HG02840 (cell line): ENCODE results near the gene SERPIND1.
"Not testable (repeated sequence)": the region's sequence is repeated elsewhere in the genome, so short reads cannot be mapped to it uniquely, and the experiment has no call there.

ENCODE experiments used
- ATAC-seq: cut with Tn5 transposase; IDR thresholded peaks from one replicate; pipeline ENCODE4 v1.9.1; 2021; ENCODE audit warnings: mild to moderate bottlenecking, moderate library complexity, moderate number of reproducible peaks; ENCODE audit not compliant: unreplicated experiment, low FRiP score

Gene SERPIND1, protein sequence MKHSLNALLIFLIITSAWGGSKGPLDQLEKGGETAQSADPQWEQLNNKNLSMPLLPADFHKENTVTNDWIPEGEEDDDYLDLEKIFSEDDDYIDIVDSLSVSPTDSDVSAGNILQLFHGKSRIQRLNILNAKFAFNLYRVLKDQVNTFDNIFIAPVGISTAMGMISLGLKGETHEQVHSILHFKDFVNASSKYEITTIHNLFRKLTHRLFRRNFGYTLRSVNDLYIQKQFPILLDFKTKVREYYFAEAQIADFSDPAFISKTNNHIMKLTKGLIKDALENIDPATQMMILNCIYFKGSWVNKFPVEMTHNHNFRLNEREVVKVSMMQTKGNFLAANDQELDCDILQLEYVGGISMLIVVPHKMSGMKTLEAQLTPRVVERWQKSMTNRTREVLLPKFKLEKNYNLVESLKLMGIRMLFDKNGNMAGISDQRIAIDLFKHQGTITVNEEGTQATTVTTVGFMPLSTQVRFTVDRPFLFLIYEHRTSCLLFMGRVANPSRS

DNA sequence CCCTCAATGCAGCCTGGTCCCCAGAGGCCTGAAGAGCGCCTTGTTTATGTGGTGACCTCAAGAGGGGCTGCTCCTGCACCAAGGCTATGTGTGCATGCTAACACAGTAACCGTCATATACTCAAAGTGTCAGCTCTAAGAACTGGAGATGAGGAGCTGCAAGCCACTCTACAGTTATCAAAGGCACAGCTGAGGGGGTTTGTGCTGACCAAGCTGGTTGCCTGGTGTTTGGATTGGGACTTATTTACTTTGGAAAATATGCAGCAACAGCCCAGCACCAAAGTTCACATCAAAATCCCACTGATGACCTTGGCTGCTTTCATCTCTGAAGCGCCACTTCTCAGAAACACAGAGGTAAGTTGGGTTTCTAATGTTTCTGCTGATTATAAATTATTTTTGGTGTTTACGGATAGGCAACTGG is at the start of gene SERPIND1:
Gene SERPIND1, plus strand, starts transcription at position 321 of the 420 bp plus-strand sequence. CDS start 5,200 bp downstream, outside the sequence.
- ATAC-seq: no peak

DNA sequence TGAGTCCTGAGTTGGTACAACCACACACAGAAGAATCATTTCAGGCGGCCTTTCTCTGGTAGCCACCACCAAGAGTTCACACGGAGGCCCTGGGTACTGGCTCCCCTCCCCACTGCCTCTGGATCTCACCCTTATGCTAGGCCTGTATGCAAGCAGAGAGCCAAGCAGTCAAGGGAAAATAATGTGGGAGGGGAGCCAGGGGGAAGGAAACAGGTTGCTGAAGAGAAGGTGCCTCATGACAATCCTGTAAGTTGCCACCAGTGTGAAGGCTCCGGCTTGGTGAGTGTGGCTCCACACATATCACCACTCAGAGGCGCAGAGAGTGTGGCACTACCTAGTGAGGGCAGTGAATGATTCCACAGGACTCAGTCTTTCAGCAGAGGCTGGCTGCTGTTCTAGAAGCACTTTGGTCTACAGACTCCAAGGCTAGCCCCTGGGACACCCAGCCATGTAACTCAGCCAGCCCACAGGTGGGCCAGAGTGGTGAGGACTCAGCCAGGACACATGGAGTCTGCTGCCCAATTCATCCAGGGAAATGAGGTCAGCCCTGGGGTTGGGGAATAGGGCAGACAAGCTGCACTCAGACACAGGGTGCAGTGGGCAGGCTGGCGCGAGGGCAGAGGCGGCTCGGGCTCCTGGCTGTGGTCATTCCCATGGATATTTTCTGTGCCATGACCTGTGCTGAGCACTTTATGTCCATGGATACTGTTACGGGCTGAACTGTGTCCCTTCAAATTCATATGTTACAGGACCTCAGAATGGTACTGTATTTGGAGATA is 49.0 kb upstream of the SERPIND1 start:
- no peak for ATAC-seq

DNA sequence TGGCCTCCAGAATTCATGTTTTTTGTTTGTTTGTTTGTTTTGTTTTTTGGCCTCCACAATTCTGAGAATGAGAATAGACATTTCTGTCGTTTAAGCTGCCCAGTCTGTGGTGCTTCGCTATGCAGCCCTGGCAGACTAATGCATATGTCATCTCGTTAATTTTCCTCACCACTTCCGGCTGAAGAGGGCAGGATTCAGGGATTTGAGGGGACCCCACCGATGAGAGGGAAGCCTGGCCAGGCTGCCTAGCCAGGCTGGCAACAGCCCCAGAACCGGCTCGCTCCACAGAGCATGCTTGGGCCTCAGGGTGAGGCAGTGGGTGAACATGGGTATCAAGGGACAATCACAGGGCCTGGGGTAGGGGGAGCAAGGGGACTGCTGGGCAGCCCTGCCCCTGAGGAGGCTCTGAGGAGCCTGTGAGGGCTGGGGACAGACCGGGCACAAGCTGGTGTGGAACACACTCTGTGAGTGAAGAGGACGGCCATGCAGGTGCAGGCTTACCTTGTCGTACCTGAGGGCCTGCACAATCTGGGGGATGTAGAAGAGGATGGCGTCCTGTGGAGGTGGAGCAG is 47.8 kb upstream of the SERPIND1 start:
- ATAC-seq: no peak

DNA sequence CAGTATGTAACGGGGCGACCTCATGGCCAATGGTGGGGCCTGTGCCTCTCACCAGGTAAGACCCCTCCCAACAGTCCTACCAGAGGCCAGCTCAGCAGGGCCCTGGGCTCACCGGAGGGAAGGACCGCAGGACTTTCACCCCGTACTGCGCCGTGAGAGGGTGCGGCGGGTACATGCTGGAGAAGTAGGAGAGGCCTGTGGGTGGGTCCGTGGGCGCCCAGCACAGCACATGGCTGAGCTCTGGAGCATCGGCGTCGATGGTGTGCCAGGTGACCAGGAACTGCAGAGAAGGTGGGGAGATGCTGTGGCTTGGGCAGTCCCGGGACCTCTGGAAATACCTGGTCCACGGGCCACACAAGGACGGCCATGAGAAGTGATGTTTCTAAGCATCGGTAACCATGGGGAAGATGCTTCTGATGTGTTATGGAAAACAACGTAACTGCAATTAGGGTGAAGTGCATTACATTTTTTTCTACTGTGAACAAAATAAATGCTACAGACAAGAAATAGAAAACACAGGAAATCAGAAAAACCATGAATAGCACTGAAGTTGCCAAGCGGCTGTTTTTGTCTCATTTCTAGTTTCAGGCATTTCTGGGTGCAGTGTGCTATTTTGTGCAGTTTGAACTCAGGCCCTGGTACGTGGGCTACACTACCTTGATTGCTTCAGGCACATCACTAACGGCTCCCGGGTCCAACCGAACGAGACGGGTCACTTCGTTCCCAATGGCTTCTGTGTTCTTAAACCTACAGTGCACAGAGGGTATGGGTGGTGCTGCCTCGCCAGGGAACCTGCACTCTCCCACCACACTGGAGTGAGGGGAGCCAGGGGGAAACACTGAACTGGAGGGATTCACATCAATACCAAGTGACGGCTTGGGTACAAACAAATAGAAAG is 46.5 kb upstream of the SERPIND1 start:
- ATAC-seq: no peak

DNA sequence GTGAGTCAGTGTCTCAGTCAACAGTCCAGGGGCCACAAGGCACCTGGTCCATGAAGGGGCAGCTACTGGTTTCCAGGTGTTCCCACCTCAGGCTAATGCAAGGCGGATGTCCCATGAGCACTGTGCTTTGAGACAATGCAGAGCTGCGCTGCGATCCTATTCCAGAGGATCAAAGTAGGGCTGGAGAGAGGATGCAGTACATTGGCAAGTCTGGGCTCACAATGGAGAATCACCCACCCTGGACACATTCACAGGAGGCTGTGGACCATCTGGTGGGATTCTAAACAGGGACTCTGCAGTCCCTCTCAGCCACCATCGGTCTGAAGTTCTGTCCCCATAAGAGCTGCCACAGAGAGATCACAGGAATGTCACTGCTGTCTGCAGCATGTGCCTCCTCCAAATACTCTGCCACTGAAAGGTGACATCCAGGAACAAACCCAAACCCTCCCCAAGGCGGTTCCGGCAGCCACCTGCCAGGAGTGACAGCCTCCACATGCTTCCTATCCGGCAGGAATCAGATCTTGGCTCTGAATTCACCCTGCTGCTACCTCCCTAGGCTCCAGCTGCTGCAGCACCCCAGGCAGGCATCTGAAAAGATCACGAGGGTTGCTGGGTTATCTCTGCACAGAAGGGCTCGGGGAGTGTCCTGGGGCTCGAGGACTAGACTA is 45.3 kb upstream of the SERPIND1 start:
- ATAC-seq: no peak

DNA sequence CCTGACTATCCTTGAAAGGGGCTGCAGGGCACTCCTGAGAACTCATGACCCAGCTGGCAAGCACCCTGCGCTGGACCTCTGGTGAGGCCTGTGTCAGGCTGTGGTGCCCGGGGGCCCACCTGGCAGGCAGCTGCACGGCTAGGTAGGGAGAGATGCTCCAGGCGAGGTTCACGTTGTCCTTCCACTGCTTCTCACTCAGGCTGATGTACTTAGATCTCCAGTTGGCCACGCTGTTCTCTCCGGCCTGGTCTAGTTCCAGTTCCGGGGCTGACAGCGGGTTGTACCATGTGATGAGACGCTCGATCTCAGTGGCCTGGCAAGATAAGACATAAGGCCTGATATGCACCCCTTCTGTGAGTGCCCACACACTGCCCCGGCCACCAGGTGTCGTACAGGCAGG is 44.7 kb upstream of the SERPIND1 start:
- ATAC-seq: no peak

DNA sequence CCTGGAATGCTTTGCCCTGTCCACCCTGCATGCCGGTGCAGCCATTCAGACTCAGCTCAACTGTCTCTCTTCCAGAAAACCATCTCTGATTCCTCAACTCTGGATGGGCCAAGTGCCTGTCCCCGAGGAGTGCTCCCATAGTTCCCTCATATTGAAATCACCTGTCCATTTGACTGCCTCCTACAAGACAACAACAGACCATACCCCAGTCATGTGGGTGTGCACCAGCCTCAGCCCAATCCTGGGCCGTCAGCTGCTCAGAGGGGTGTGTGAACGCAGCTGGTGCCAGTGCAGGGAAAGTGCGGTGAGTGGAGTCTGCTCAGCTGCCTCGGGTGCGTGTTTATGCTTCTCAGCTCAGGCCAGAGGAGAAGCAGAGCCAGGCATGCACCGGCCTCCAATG is 41.5 kb upstream of the SERPIND1 start:
- ATAC-seq: not testable (repeated sequence)

DNA sequence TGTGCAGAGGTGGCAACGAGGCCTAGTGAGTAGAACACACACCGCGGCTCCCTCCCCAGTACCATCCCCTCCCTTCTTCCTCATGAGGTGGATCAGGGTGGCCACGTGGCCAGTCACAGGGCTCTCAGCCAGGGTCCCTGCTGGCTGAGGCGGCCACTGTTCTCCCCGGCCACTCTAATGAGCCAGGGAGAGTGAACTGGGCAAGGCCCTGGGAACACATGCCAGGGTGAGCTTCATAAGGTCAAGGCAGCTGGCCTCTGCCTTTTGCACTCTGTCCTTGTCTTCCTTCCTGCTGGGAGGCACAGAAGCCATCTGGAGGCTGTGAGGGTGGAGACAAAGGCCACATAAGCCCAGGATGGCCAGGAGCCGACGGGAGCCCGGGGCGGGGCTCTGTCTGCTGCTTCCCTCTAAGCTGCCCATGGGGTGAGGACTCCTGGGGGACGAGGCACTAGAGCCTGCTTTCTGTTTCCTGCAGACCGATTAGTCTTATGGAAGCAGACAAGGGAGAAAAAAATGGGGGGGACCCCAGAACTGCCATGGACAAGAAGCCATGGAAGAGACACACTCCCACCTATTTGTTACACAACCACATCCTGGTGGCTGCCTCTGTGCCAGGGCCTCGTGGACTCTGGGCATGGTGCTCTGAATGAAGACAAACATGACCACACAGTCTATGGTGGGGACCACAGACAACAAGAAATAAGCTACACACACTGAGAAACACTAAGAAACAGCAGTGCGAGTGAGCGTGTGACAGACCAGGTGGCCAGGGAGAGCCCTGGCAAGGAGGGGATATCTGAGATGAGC is 38.4 kb upstream of the SERPIND1 start:
- not testable (repeated sequence) for ATAC-seq

DNA sequence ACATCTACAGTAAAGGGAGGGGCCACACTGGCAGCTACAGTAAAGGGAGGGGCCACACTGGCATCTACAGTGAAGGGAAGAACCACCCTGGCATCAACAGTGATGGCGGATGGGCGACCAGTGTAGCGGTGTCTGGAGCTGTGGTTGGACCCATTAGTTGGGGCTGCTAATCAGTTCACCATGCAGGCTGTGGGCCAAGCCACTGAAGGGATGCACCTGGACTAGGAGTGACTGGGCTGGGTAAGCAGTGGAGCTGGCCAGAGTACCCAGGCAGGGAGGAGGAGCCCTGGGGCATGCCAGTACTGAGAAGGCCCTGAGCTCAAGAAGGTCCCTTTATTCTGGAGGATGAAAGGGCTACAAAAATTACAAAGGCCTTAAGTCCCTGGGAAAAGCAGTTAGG is 37.0 kb upstream of the SERPIND1 start:
- ATAC-seq: not testable (repeated sequence)

DNA sequence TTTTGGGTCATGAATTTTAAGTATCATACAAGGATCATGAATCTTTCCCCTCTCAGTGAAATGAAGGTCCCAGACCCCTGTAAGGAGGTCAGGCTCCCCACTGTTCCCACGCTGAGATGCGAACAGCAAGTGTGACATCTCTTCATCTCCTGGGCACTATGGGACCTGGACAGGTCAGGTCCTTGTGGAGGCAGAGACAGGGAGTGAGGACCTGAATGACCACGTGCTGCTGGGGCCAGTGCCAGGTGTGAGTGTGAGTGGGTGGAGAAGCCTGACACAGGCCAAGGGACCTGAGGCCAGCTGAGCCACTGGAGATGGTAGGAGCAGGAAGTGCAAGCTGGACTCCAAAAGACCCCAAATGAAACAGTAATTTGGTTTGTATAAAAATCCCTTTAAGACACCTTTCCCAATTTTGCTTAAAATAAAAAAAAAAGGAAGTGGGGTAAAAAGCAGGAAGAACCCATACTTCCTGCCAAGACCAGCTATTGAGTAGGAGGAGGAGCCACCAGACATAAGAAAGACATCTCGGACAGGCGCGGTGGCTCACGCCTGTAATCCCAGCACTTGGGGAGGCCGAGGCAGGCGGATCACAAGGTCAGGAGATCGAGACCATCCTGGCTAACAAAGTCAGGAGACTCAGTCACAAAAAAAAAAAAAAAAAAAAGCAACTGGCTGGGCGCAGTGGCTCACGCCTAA is 35.4 kb upstream of the SERPIND1 start:
- ATAC-seq: no peak

DNA sequence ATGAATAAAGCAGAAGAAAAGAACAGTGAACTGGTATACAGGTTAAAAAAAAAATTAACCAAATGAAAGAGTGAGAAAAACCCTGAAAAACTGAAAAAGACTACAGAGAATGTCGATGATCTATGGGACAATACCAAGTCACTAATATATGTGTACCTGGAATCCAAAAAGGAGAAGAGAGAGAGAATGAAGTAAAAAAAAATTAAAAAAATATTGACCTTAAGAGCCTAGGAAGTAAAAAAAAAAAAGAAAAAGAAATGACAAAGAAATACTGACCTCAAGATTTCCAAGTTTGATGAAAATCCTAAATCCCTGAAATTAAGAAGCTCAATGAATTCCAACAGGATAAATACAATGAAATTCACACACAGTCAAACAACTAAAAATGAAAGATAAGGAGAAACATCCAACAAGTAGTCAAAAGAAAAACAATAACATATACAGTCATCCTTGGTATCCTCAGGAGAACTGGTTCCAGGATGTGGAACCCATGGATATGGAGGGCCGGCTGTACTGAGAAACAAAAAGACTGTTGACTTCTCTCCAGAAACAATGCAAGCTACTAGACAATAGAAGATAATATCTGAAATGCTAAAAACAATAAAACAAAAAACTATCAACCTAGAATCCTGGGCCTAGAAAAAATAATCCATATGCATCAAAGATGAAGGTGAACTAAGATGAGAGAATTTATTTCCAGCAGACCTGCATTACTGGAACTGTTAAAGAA is 33.5 kb upstream of the SERPIND1 start:
- ATAC-seq: no peak

DNA sequence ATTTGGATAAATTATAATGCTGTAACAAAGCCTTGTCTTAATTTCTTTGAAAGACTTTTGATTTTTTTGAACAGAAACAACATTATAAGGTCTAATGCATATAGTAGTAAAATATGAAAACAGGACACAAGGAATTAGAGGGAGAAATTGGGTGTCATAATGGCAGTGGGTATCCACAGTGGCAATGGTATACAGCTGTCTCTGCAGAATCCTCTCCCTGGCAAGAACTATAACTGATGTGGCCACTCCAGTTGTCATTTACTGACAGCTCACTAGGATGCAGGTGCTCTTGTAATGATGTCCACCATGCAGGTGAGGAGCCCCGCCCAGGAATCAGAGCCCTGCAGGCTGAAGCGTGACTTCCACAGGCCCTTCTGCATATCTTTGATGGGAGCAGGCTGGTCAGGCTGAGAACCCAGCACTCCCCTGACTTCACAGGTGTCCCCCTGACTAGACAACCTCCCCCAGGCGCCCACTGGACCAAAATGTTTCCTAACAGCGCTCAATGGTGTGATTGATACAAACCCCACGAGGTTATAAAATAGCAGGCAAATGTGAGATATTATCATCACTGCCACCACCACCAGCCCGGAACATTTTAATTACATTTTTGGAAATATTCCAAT is 32.8 kb upstream of the SERPIND1 start:
- ATAC-seq: no peak

DNA sequence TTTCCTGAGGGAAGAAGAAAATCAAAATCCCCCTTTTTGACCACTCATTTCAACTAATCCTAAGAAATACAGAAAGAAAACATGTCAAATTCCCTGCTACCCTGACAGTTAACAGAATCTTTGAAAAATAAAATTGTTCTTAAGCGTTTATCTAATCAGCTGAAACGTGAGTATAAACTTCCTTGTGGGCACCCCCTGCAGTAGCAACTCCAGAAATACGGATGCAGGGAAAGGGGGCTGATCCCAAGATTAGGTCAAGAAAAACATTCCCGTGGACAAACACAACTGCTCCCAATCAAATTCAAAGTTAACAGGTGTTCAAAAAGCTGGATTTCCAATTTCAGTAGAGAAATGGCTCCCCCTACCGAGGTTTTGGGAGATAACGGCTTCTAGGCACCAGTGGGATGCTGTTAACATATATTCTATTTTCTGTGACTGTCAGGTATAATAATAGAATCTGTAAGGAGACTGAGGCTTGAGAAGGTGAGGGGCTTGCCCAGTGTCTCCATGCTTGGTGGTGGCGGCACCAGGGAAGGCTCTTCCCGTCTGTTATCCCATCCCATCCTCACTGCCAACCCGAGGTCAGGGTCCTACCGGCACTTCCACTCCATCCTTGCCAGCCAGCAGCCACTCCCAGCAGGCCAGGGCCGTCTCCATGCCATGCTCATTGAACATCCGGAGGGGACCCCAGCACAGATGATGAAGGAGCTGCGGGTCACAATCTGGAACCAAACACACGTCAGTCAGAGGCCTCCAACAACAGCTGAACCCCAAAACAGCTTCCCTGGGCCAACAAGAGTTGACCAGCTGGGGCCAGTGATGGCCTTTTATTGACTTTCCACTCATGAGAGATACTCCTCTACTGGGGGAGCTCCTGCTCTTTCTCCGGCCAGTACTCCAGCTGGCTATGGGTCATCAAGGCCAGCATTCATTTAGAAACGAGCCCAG is 32.0 kb upstream of the SERPIND1 start:
- ATAC-seq: no peak

DNA sequence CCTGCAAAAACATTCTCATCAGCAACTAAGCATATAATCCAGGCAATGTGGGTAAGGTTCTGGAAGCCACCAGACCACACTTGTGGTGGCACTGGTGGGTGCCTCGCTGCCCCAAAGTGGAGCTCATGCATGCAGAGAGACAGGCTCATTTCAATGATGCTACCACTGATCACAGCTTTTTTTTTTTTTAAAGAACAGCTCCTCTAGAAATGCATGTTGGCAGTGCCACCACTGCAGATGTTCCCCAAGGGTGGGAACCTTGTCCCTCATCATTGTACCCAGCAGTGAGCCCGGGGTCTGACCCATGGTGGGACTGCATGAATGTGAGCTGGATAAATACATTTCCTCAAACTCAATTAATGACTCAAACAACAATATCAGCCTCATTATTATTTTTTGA is 31.1 kb upstream of the SERPIND1 start:
- ATAC-seq: no peak

DNA sequence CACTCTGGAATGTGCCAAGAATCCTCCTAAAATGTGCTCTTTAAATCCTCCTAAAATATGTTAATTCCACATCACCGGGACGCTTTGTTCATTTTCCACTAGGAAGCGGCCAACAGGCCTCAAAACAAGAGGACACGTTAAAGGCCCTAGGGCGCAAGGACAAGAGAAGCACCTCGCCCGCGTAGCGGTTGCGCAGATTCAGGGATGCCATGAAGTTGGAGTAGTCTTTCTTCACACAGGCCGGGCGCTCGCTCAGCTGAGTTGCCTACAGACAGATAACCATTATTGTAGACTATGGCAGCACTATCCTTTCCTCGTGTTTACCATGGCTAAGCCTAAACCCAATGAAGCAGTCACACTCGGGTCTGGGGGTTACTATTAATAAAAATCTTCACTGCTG is 29.5 kb upstream of the SERPIND1 start:
- ATAC-seq: no peak

DNA sequence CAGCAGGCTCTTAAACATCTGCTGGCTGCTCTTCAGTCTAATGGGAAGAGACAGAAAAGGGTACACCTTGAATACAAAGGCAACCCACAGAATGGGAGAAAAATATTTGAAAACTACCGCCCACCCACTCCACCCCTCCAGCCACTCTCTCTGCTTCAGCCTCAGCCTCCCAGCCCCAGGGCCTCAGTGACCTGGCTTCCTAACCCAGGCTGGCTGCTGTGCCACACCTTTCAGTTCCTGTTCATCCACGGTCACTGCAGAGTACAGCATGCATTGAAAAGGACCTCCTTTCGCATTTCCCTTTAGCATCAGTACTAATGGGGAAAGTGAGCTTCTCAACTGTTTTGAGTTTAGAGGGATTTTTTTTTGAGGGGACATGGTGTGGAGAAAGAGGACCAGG is 28.8 kb upstream of the SERPIND1 start:
- ATAC-seq: no peak
